HuH-7 (cell line): ENCODE results near the gene UBXN6.

ENCODE experiments used
- DNase-seq: peaks from one replicate; pipeline ENCODE4 v3.0.0; 2011; ENCODE audit warnings: low spot score

Gene UBXN6

GRCh38 chr19:4457654-4458395 lies at the start of gene UBXN6:
TSS of gene UBXN6 (minus strand) at chr19:4457794. CDS start at chr19:4457697, 97 bp downstream.
- peak; percentile 91 for DNase-seq

GRCh38 chr19:4507150-4507452 lies 49.5 kb upstream of the UBXN6 start:
- no peak for DNase-seq

GRCh38 chr19:4506449-4507149 lies 49.0 kb upstream of the UBXN6 start:
- DNase-seq: no peak

GRCh38 chr19:4505570-4506448 lies 48.2 kb upstream of the UBXN6 start:
- DNase-seq: no peak

- DNase-seq: no peak
These were observed 47.4 kb upstream of the UBXN6 start for GRCh38 chr19:4504891-4505569.

GRCh38 chr19:4504297-4504701 lies 46.7 kb upstream of the UBXN6 start:
- no peak for DNase-seq

- DNase-seq: no peak
These were observed 46.2 kb upstream of the UBXN6 start for GRCh38 chr19:4503825-4504170.

- no peak for DNase-seq
These were observed 45.7 kb upstream of the UBXN6 start for GRCh38 chr19:4503132-4503824.

GRCh38 chr19:4502282-4503131 lies 44.9 kb upstream of the UBXN6 start:
- no peak for DNase-seq

- no peak for DNase-seq
These were observed 44.1 kb upstream of the UBXN6 start for GRCh38 chr19:4501691-4502090.

GRCh38 chr19:4500841-4501591 lies 43.4 kb upstream of the UBXN6 start:
- DNase-seq: no peak

GRCh38 chr19:4499855-4500254 lies 42.3 kb upstream of the UBXN6 start:
- no peak for DNase-seq

- DNase-seq: no peak
These were observed 41.7 kb upstream of the UBXN6 start for GRCh38 chr19:4499318-4499717.

- no peak for DNase-seq
These were observed 41.1 kb upstream of the UBXN6 start for GRCh38 chr19:4498694-4499093.

- no peak for DNase-seq
These were observed 40.3 kb upstream of the UBXN6 start for GRCh38 chr19:4497770-4498389.

- DNase-seq: no peak
These were observed 38.7 kb upstream of the UBXN6 start for GRCh38 chr19:4496304-4496703.

GRCh38 chr19:4495471-4495870 lies 37.9 kb upstream of the UBXN6 start:
- no peak for DNase-seq

- DNase-seq: no peak
These were observed 37.1 kb upstream of the UBXN6 start for GRCh38 chr19:4494691-4495064.

GRCh38 chr19:4493929-4494690 lies 36.5 kb upstream of the UBXN6 start:
- DNase-seq: no peak
